Measurements from ENCODE around the gene PSMB5.

PSMB5 gene

GRCh38 chr14:23034498-23035302 lies at the start of gene PSMB5:
PSMB5 (minus strand) TSS chr14:23034900; CDS start chr14:23034881, 19 bp downstream.
- DNase-seq, result peak; percentile 85 to 89

- no peak for DNase-seq
Measured at GRCh38 chr14:23080474-23080873, 45.8 kb upstream of the PSMB5 start.

- no peak for DNase-seq
Measured at GRCh38 chr14:23079716-23080115, 45.0 kb upstream of the PSMB5 start.

- DNase-seq, result no peak
Measured at GRCh38 chr14:23078692-23079116, 44.0 kb upstream of the PSMB5 start.

- DNase-seq, result no peak
Measured at GRCh38 chr14:23077962-23078361, 43.3 kb upstream of the PSMB5 start.

GRCh38 chr14:23076785-23077408 lies 42.2 kb upstream of the PSMB5 start:
- peak in 1 of 2 donors; percentile 46 for DNase-seq

- no peak for DNase-seq
Measured at GRCh38 chr14:23074906-23075305, 40.2 kb upstream of the PSMB5 start.

- DNase-seq, result no peak
Measured at GRCh38 chr14:23071921-23072539, 37.3 kb upstream of the PSMB5 start.

GRCh38 chr14:23071244-23071920 lies 36.7 kb upstream of the PSMB5 start:
- peak; percentile 70 to 77 for DNase-seq

- DNase-seq, result no peak
Measured at GRCh38 chr14:23070262-23071129, 35.8 kb upstream of the PSMB5 start.

- DNase-seq, result no peak
Measured at GRCh38 chr14:23069413-23069806, 34.7 kb upstream of the PSMB5 start.

GRCh38 chr14:23068789-23069412 lies 34.2 kb upstream of the PSMB5 start:
- DNase-seq, result peak; percentile 61 to 78

GRCh38 chr14:23067847-23068788 lies 33.4 kb upstream of the PSMB5 start:
- no peak for DNase-seq

GRCh38 chr14:23066855-23067744 lies 32.4 kb upstream of the PSMB5 start:
- no peak for DNase-seq

GRCh38 chr14:23066368-23066767 lies 31.7 kb upstream of the PSMB5 start:
- no peak for DNase-seq

GRCh38 chr14:23063601-23064000 lies 28.9 kb upstream of the PSMB5 start:
- no peak for DNase-seq

GRCh38 chr14:23062002-23062401 lies 27.3 kb upstream of the PSMB5 start:
- no peak for DNase-seq

GRCh38 chr14:23060536-23061260 lies 26.0 kb upstream of the PSMB5 start:
- no peak for DNase-seq
